Epithelial cell of proximal tubule (primary cell): ENCODE results near the gene FCN1. TPM values are rescaled to one million over a fixed set of nuclear protein-coding genes. Genes with fewer than 3 reads are reported as not detected.

Experiments used
- DNase-seq: peaks from one replicate; pipeline ENCODE4 v3.0.0-alpha.2; 2011; ENCODE audit warnings: low read depth
- H3K4me3 ChIP-seq: 2 replicates; pipeline ENCODE4 v1.5.1; 2011; ENCODE audit warnings: low read depth, mild to moderate bottlenecking, low read length
- total RNA-seq: library from RNA; depleted of rRNA; stranded (reverse); fragments of >200 nt; gene quantifications from 2 replicates; pipeline ENCODE4 v1.2.3, GENCODE V29; 2015
- TF ChIP-seq, protein P1 (sequence below): conservative IDR thresholded peaks from 2 replicates; pipeline ENCODE4 v1.5.1; 2012; ENCODE audit warnings: low read depth, mild to moderate bottlenecking, low read length

FCN1 gene
- total RNA-seq, 1 donor from 2014 or later, result not detected

DNA sequence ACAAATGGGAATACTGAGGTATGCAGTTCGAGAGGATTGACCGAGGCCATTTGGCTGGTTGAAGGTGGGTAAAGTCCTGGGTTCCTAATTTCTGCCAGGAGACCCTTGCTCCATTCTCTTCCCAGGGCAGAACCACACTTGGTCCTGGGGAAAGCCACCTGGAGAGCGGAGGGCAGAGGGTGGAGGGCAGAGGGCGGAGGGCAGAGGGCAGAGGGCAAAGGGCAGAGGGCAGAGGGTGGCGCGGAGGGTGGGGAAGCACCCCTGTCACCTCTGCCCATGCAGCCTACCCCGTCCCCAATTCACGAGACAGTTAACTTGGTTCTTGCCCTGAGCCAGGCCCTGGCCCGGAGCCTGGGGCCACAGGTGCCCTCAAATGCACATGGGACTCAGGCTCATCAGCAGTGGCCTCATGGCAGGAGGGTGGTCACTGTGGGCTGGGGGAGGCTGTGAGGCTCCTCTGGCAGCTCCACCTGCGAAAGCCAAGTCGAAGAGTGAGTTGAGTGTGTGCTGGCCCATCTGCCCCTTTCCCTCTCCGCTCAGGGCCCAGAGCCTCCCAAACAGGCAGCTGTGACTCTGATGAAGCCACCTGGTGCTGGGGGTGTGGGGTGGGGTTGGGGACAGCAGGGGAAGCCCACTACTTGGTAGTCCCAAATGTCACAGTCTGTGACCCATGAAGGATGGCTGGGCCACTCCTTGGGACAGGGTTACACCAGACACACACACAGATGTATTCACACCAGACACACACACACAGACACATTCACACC, 28.0 kb upstream of the FCN1 start:
- TF ChIP-seq, protein P1, sequence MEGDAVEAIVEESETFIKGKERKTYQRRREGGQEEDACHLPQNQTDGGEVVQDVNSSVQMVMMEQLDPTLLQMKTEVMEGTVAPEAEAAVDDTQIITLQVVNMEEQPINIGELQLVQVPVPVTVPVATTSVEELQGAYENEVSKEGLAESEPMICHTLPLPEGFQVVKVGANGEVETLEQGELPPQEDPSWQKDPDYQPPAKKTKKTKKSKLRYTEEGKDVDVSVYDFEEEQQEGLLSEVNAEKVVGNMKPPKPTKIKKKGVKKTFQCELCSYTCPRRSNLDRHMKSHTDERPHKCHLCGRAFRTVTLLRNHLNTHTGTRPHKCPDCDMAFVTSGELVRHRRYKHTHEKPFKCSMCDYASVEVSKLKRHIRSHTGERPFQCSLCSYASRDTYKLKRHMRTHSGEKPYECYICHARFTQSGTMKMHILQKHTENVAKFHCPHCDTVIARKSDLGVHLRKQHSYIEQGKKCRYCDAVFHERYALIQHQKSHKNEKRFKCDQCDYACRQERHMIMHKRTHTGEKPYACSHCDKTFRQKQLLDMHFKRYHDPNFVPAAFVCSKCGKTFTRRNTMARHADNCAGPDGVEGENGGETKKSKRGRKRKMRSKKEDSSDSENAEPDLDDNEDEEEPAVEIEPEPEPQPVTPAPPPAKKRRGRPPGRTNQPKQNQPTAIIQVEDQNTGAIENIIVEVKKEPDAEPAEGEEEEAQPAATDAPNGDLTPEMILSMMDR, result no peak
- no peak overlapping the region for H3K4me3 ChIP-seq
- DNase-seq, result no peak

DNA sequence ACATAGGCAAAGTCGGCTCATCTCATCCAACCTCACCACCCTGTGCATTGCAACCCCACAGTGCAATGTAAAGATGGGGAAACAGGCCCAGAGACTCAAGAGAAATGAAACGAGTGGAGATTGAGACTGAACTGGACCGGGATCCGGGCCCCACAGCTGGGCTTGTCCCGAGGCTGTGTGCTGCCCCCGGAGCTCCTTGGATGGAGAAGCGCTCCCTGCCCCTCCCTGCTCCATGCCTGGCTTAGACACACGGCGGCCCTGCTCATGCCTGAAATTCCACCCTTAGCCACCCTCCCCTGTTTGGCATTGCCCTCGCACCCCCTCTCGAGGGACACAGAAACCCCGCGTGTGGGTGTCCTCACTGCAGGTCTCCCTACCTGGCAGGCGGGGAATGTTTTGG, 27.2 kb upstream of the FCN1 start:
- TF ChIP-seq, protein P1, result no peak
- DNase-seq, result no peak
- no peak overlapping the region for H3K4me3 ChIP-seq

DNA sequence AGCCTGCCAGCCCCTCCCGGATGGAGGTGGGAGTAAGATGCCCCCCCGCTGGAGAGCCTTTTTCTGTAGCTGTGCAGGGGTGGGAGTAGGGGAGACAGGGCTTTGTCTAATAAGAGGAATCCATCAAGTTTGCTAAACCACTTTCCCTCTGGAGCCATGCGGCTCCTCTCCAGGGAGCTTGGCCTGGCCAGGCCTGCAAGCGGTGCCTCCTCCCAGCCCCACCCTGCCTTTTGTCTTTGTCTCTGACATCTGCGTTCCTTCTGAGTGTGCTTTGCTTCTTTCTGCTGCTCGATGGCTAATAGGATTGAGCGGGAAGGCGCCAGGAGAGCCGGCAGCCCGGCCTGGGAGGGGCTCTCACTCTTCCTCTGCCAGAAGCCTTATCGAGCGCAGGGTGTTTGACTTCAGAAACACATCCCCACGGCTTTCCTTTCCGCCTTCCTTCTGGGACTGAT, 26.7 kb upstream of the FCN1 start:
- TF ChIP-seq, protein P1, result no peak
- no peak for DNase-seq
- no peak overlapping the region for H3K4me3 ChIP-seq

DNA sequence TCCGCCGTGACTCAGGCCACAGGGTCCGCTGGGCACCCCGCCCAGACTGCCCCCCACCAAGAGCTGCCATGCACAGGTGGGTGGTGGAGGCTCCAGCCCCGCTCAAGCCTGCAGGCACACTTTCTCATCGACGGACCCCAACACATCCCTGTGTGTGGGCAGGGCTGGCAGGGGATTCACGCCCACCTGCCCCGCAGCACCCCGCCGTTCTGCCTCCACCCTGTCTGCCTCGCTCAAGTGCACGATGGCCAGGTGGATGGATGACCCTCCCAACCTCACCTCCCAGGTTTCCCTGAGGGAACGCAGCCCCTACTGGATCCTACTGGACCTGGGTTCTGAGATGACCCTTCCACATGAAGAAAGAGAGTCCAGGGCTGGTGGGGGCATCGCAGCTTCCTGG, 26.1 kb upstream of the FCN1 start:
- H3K4me3 ChIP-seq, result no peak overlapping the region
- no peak for DNase-seq
- TF ChIP-seq, protein P1, result no peak

DNA sequence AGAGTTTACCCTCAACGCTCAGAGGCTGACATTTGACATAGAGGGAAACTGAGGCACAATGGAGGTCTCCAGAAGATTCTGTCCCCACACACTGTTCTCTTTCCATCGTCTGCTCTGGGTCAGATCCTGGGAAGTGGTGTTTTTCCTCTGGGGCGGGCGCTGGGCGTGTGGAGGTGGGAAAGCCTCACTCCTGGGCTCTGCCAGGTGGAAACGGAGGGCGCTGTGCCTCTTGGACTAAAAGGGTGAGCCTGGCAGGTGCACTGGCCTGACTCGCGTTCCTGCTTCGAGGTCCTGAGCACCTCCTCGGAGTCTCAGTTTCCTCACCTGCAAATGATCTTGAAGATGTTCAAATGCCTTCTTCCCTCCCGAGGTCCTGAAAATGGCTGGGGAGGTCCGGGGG, 25.7 kb upstream of the FCN1 start:
- TF ChIP-seq, protein P1, result no peak
- DNase-seq, result no peak
- no peak overlapping the region for H3K4me3 ChIP-seq

DNA sequence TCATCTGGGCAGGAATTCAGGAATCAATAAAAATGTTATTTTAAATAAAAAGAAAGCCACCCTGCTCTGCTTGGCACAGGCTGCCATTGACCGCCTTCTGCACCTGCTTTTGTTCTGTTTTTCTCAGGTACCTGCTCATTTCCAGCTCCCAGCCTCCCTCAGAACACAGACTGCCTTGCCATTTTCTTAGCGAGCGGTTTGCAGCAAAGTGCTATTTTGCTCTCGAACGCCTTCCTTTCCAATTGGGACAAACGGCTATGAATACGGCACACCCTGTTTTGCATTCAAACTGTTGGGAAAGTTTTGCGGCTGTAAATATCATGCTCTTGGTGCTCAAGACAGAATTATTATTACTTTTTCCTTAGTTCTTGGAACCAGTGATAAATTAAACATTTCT, 25.1 kb upstream of the FCN1 start:
- TF ChIP-seq, protein P1, result no peak

More for the DNA sequence above, 25.1 kb upstream of the FCN1 start:
- no peak overlapping the region for H3K4me3 ChIP-seq
- no peak for DNase-seq
